GM18870 (cell line): Measurements from ENCODE around the gene TEKTIP1.

Experiments used
- ATAC-seq: cut with Tn5 transposase; IDR thresholded peaks from one replicate; pipeline ENCODE4 v1.9.1; 2021; ENCODE audit warnings: moderate library complexity; ENCODE audit not compliant: unreplicated experiment

The TEKTIP1 gene

DNA sequence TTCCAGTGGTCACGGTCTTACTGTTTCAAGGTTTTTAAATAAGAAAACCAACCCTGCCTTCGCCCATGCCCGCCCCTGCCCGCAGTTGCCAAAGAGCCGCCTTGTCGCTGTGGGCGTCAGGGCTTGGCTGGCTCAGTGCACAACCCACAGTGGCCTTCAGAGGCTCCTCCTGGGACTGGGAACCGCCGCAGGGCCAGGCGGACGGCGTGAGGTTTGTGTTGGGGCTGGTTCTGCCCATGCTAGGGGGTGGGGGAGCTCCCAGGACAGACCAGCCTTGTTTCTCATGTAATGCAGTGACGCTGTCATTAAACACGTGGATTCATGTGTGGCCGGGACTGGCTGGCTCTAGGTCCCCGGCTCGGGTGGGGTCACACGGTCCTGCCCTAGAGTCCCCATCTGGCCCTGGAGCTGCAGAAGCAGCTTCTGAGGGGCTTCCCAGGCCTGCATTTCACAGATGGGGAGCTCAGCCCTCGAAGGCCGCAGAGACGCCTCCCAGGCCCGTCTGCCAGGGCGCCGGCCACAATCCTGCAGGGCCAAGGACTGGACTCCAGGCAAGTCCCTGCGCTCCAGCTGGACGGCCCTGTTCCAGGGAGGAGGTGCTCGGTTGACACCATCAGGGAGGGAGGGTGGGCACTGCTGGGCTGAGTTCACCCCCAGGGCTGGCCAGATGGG lies 2.4 kb upstream of the TEKTIP1 start:
- no peak for ATAC-seq

- no peak for ATAC-seq
Measured at GRCh38 chr19:3537101-3537437, 1.9 kb upstream of the TEKTIP1 start.

DNA sequence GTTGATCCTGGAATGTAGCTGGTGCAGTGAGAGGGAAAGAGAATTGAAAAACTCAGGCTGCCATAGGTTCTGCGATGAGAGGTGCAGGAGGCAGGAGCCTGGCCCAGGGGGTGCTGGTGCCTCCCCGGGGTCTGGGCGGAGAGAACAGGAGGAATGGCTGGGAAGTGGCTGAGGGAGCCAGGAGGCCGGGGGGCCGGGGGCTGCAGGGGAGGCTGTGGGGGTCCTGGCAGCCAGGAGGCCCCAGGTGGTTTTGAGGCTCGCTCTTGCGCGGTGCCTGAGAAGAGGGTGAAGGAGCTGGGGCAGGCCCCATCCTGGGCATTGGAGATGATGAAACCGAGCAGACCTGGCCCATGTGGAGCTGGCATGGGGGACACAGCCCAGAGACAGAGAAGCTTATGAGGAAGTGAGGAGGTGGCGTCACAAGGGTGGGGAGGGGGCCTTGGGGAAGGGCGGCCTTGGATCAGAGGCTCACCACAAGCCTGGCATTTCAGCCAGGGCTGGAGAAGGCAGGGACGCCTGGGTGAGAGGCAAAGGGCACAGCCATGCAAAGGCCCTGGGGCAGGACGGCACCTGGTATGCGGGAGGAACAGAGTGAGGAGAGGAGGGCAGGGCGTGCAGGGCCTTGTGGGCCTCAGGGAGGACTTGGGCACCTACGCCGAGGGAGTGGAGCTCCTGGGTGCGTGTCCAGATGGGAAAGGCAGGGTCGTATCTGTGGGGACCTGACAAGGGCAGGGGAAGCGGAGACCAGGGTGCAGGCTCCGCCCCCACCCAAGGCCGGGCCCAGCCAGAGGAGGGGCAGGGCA lies 1.3 kb upstream of the TEKTIP1 start:
- no peak for ATAC-seq

DNA sequence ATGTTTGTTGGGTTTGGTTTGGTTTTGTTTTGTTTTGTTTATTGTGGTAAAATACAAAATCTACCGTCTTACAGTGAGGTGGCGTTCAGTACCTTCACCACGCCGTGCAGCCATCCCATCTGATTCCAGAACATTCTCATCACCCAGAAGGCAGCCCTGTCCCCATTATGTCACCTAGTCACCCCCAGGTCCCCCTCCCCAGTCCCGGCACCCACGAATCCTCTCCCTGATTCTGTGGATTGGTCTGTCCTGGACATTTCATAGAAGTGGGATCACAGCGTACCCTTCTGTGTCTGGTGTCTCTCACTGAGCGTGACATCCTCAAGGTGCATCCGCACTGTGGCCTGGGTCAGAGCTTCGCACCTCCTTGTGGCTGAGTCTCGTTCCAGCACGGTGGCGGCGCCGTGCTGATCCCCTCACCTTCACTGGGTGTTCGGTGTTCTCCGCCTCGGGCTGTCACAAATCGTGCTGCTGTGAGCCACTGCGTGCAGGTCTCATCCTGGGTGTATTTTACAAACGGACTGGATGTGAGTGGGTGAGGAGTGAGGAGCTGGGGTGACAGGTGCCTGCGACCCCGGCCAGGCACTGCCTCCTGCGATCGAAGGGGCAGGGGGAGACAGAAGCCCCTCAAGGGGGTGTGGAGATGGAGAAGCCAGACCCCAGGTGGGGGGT lies 580 bp upstream of the TEKTIP1 start:
- ATAC-seq = no peak

DNA sequence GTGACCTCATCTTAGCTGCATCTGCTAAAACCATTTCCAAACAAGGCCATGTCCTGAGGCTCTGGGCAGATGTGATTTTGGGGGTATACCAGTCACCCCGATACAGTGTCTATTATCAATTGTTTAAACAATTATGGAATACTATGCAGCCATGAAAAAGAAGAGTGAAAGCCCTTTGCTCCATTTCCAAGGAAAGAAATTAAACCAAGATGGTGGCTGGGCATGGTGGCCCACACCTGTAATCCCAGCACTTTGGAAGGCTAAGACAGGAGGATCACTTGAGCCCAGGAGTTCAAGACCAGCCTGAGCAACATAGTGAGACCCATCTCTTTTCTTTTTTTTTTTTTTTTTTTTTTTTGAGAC lies 763 bp downstream of the TEKTIP1 start:
- no peak for ATAC-seq

- ATAC-seq = no peak
Measured at GRCh38 chr19:3543150-3544057, 4.4 kb downstream of the TEKTIP1 start.

GRCh38 chr19:3544058-3544376 lies 5.0 kb downstream of the TEKTIP1 start:
- no peak for ATAC-seq

- ATAC-seq = no peak
Measured at GRCh38 chr19:3544742-3545668, 6.0 kb downstream of the TEKTIP1 start.

- ATAC-seq = no peak
Measured at GRCh38 chr19:3545669-3546034, 6.7 kb downstream of the TEKTIP1 start.

- ATAC-seq = no peak
Measured at GRCh38 chr19:3546119-3546518, 7.1 kb downstream of the TEKTIP1 start.

DNA sequence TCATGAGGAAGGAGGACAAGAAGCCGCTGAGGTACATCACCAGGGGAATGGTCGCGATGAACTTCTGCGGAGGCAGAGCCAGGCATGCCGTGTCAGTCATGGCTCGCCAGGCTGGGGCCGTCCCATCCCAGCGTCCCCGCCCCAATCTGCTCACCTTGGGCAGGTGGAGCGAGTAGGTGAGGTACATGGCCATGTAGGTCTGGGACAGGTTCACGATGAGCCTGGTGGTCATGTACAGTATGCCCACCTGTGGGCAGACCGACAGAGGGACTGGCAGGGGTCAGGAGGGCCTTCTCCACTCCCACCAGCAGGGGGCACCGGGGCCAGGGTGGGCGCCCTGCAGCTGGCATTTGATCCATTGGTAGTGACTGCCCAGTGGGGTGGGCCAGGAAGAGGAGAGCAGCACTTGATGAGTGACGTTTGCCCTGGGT lies 8.3 kb downstream of the TEKTIP1 start:
- no peak for ATAC-seq

- ATAC-seq = no peak
Measured at GRCh38 chr19:3547767-3548282, 8.9 kb downstream of the TEKTIP1 start.

DNA sequence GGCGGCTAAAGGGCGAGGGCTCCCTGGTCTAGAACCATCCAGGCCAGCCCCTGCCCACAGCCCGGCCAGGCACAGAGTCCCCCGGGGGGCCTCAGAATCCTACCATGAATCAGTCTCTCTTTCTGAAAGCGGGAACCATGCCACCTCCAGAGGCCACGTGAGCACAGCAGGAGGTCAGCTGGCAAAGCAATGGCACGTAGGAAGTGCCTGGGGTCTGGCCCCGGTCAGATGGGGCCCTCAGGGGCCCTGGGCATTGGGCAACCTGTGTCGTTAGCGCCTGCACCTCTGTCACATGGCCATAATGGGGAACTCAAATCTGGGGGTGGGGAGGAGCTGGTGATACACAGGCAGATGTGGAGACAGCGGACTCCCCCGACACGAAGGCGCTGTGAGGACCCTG lies 9.6 kb downstream of the TEKTIP1 start:
- no peak for ATAC-seq

DNA sequence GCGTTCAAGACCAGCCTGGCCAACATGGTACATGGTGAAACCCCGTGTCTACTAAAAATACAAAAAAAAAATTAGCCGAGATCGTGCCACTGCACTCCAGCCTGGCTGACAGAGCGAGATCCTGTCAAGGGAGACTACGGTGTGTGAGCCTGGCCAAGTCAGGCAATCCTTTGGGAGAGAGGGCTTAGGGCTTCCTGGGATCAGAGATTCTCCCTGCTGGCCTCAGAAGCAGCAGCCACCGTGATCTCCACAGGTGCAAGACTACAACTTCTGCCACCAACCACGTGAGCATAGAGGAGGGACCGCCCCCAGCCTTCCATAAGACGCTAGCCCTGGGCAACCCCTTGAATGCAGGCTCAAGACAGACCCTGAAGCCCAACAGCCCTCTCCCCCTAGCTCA lies 10.8 kb downstream of the TEKTIP1 start:
- ATAC-seq = no peak

DNA sequence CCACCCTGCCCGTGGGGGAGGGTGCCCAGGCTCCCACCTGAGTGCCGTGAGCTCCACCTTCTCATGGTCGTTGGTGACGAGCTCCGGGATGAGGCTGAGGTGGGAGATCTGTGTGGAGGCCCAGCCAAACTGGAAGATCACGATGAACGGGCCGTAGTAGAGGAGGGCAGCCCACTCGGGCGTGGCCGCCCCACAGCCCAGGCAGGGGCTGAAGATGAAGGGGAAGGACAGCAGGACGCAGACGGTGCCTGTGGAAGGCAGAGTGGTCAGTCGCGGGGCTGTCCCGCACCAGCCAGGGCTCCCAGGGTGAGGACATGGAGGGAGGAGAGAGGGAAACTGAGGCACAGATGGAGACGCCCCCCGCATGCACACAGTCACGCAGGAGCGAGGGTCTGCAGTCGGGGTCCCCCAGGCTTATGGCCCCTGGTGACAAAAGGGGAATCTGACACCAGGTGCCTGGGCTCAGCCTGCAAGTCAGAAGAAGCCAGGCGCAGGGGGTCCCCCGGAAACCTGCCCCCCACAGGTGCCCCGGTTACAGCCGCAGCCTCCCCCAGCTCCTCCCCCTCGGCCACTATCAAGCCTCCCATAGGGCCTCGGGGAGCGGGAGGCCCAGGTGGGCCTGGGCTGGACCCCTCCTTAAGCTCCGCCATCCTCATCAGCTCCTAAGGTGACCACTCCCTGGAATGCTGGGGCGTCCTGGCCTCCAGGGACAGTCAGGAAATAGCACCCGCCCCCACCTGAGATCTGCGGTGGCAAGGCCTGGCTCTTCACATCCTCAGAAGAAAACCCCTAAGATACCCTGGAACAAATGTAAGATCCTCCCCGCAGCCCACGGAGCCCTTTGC lies 12.2 kb downstream of the TEKTIP1 start:
- no peak for ATAC-seq

DNA sequence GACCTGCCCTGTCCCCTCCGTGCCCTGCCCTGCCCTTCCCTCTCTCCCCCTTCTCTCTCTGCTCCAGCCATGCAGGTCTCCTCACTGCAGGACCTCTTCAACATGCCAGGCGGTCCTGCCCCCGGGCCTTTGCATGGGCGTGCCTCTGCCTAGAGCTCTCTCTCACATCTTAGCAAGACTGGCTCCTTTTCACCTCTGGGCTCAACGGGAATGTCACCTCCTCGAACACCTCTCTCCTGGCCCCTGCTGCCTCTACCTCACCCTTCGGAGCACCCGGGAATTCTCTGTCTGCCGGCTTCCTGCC lies 12.8 kb downstream of the TEKTIP1 start:
- no peak for ATAC-seq

GRCh38 chr19:3554254-3555083 lies 15.5 kb downstream of the TEKTIP1 start:
- ATAC-seq = no peak

DNA sequence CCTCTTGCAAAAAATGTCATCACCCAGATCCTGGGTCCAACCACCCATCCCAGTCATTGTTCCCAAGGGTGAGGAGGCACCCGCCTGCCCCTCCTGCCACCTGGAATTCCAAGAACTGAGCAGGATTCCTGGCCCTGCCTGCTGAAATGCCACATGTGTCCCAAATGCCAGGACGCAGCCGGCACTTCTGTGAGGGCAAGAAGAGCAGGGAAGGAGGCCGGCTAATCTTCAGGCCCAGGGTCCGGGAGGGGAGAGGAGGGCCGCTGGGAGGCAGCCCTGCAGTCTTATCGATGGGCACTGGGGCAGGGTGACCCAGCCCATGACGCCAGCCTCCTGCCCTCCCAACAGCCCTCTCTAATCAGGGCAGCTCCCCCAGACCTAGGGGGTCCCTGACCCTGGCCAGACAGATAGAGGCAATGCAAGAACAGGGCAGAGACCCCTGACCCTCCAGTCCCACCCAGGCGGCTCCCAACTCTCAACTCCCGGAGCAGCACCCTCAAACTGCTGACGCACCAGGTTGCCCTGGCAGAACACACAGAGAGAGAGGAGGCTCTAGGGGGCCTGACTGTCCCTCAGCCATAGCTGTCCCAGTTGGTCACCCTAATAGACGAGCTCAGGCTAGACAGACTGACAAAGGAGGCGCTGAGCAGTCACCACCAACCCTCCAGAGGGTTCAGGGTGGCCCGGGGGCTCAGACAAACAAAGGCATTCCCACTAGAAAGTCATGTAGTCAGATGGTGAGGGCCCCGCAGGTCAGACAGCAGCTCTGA lies 16.9 kb downstream of the TEKTIP1 start:
- no peak for ATAC-seq
